ENCODE results near the gene DNAJA2. TPM values are rescaled to one million over a fixed set of nuclear protein-coding genes. Genes with fewer than 3 reads are reported as not detected.

Gene DNAJA2
- total RNA-seq, 2 experiments from 2014 or later: 52.8 to 54.5 TPM

- Mint-ChIP-seq H3K9me3 (no peaks in the 10 kb centered on the region), H3K27me3 (no peaks in the 10 kb centered on the region), H3K36me3 (ENCODE audit: low read depth) (peaks cover 35% of the 10 kb centered on the region), H3K4me1 (peaks cover 52% of the 10 kb centered on the region), H3K4me3 (peak overlapping the region; percentile 90), H3K27ac (peak overlapping the region; percentile 94)
- POLR2A ChIA-PET: interaction anchor here (0.6 to 1.0 kb wide), 4 partner anchors 127 to 1637 kb away, joined by 3 to 11 read pairs (median 3); partner anchors contain the start of gene N4BP1
- CTCF ChIA-PET: interaction anchor here (0.6 to 2.0 kb wide), 9 partner anchors 11 to 1192 kb away, joined by 3 to 7 read pairs (median 5); no protein-coding TSS in a partner anchor
- DNase-seq: peak; percentile 49
Measured at GRCh38 chr16:46972429-46973206, 856 bp downstream of the DNAJA2 start.

- H3K27ac Mint-ChIP-seq: peak overlapping the region; percentile 26
- peaks cover 45% of the 10 kb centered on the region for H3K4me1 Mint-ChIP-seq
- H3K9me3 Mint-ChIP-seq: no peaks in the 10 kb centered on the region
- POLR2A ChIA-PET: no interaction called here
- DNase-seq: no peak
- H3K4me3 Mint-ChIP-seq: peak overlapping the region; percentile 36
- H3K27me3 Mint-ChIP-seq: no peaks in the 10 kb centered on the region
- CTCF ChIA-PET: interaction anchor here (0.7 to 1.0 kb wide), 4 partner anchors 13 to 454 kb away, joined by 3 read pairs; no protein-coding TSS in a partner anchor
- peaks cover 44% of the 10 kb centered on the region for H3K36me3 Mint-ChIP-seq (ENCODE audit: low read depth)
Measured at GRCh38 chr16:46971271-46971670, 2.2 kb downstream of the DNAJA2 start.

GRCh38 chr16:46970089-46970488 is 3.4 kb downstream of the DNAJA2 start:
- peak overlapping the region; percentile 31 for H3K27ac Mint-ChIP-seq
- CTCF ChIA-PET: no interaction called here
- H3K4me1 Mint-ChIP-seq: peaks cover 36% of the 10 kb centered on the region
- no peak overlapping the region for H3K4me3 Mint-ChIP-seq
- H3K27me3 Mint-ChIP-seq: no peaks in the 10 kb centered on the region
- DNase-seq: no peak
- H3K36me3 Mint-ChIP-seq (ENCODE audit: low read depth): peaks cover 54% of the 10 kb centered on the region
- POLR2A ChIA-PET: no interaction called here
- H3K9me3 Mint-ChIP-seq: no peaks in the 10 kb centered on the region

- POLR2A ChIA-PET: no interaction called here
- H3K9me3 Mint-ChIP-seq: no peaks in the 10 kb centered on the region
- no peaks in the 10 kb centered on the region for H3K27me3 Mint-ChIP-seq
- H3K4me1 Mint-ChIP-seq: peaks cover 31% of the 10 kb centered on the region
- CTCF ChIA-PET: interaction anchor here (1.1 to 1.8 kb wide), 2 partner anchors 13 to 20 kb away, joined by 3 to 5 read pairs; no protein-coding TSS in a partner anchor
- H3K36me3 Mint-ChIP-seq (ENCODE audit: low read depth): peaks cover 70% of the 10 kb centered on the region
- H3K4me3 Mint-ChIP-seq: no peak overlapping the region
- DNase-seq: no peak
- H3K27ac Mint-ChIP-seq: no peak overlapping the region
Measured at GRCh38 chr16:46968063-46968435, 5.4 kb downstream of the DNAJA2 start.

DNA sequence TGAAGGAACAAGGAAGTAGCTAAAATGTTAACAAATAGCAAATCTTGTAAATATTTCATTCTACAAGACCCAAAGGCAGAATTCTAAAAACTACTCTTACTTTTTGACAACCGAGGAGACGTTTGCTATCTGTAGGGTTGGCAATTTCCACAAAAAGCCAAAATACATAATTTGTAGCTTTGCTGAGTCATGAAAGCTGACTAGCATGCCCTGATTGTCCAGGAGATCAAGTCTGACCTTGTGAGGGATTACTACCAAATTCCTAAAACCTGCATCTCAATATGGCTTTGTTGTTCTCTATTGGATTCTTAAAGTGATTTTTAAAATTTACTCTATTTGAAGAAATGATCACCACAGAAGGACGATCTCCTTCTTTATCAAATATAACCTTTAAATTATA is 10.8 kb downstream of the DNAJA2 start:
- Mint-ChIP-seq H3K27ac (no peak overlapping the region), H3K9me3 (no peaks in the 10 kb centered on the region), H3K36me3 (ENCODE audit: low read depth) (peaks cover 72% of the 10 kb centered on the region), H3K27me3 (no peaks in the 10 kb centered on the region), H3K4me3 (no peak overlapping the region), H3K4me1 (peaks cover 23% of the 10 kb centered on the region)
- POLR2A ChIA-PET: no interaction called here
- DNase-seq: no peak
- CTCF ChIA-PET: interaction anchor here (1.0 to 2.4 kb wide), 4 partner anchors 10 to 181 kb away, joined by 3 to 6 read pairs (median 5); partner anchors contain the start of genes DNAJA2 and NETO2

DNA sequence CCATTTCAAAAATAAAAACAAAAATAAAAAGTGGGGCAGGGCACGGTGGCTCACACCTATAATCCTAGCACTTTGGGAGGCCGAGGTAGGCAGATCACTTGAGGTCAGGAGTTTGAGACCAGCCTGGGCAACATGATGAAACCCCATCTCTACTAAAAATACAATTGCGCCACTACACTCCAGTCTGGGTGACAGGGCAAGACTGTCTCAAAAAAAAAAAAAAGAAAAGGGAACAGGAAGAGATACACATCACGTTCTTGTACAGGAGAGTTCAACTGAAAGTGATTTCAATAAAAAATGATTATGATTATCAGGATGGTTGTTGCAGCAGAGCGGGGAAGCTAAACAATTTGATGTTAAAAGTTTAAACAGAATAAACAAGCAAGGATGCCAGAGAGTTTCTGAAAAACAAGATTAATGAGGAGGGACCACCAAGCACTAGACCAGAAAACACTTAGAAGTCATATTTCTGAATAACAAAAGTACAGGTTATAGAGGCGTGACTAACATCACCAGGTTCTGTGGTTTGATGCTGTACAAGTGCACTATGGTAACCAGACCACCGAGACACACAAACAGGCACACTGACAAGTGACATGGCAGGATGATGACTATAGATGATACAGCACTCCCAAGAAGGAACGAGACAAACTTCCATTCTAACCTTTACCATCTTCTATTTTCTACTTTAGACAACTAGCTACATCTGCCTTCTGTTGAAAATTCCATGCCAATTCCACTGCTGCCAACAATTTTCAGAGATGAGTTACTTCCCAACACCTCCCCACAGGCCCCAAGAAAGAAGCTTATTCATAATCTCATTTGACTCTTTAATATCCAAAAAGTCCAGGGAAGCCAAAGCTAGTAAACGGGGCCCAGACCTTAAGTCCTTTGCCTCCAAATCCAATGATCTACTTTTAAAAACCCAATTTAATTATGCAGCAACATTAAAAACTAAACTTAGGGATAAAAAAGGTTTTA is 11.8 kb downstream of the DNAJA2 start:
- peak overlapping the region; percentile 50 for H3K27ac Mint-ChIP-seq
- peaks cover 23% of the 10 kb centered on the region for H3K4me1 Mint-ChIP-seq
- H3K9me3 Mint-ChIP-seq: no peaks in the 10 kb centered on the region
- ChIA-PET CTCF (interaction anchor here (1.0 to 2.4 kb wide), 4 partner anchors 9 to 182 kb away, joined by 3 to 6 read pairs (median 5); partner anchors contain the start of genes DNAJA2 and NETO2), POLR2A (no interaction called here)
- H3K4me3 Mint-ChIP-seq: no peak overlapping the region
- H3K27me3 Mint-ChIP-seq: no peaks in the 10 kb centered on the region
- DNase-seq: peak; percentile 17
- H3K36me3 Mint-ChIP-seq (ENCODE audit: low read depth): peaks cover 72% of the 10 kb centered on the region

- peaks cover 26% of the 10 kb centered on the region for H3K36me3 Mint-ChIP-seq (ENCODE audit: low read depth)
- DNase-seq: no peak
- no peaks in the 10 kb centered on the region for H3K9me3 Mint-ChIP-seq
- no peak overlapping the region for H3K27ac Mint-ChIP-seq
- no peaks in the 10 kb centered on the region for H3K27me3 Mint-ChIP-seq
- peaks cover 1% of the 10 kb centered on the region for H3K4me1 Mint-ChIP-seq
- H3K4me3 Mint-ChIP-seq: no peak overlapping the region
- ChIA-PET POLR2A (no interaction called here), CTCF (interaction anchor here (0.6 to 2.1 kb wide), 4 partner anchors 11 to 45 kb away, joined by 3 to 4 read pairs (median 3); no protein-coding TSS in a partner anchor)
Measured at GRCh38 chr16:46954562-46954961, 18.9 kb downstream of the DNAJA2 start.

GRCh38 chr16:46950009-46950408 is 23.5 kb downstream of the DNAJA2 start:
- H3K36me3 Mint-ChIP-seq (ENCODE audit: low read depth): peaks cover 3% of the 10 kb centered on the region
- H3K4me3 Mint-ChIP-seq: no peak overlapping the region
- POLR2A ChIA-PET: no interaction called here
- no peak for DNase-seq
- peaks cover 6% of the 10 kb centered on the region for H3K4me1 Mint-ChIP-seq
- no peaks in the 10 kb centered on the region for H3K9me3 Mint-ChIP-seq
- no peak overlapping the region for H3K27ac Mint-ChIP-seq
- CTCF ChIA-PET: no interaction called here
- H3K27me3 Mint-ChIP-seq: no peaks in the 10 kb centered on the region

DNA sequence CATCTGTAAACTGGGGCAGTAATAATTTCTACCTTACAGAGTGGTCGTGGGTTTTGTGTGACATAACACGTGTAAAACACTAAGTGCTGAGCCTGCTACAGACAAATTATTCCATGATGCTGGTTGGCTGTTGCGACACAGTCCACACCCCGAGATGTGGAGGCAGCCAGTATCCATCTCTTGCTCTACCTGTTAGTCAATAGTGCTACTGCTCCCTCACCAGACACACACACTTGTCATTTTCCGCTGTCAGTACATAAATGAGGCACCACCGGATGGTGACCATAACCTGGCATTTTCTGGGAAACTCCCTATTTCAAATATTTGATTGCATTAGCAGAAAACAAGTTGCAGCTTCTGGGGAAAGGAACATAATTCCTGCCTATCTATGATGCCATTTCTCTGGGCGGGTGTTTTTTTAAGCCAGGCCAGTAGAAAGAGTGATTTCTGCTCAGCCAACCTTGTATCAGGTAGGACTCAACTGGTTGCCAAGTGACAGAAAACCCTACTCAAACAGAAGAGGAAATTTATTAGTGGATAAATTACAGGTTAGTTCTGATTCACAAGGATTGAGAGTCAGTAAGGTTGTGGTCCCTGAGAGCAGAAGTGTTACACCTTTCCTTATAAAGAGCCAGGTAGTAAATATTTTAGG is 24.1 kb downstream of the DNAJA2 start:
- Mint-ChIP-seq H3K36me3 (ENCODE audit: low read depth) (no peaks in the 10 kb centered on the region), H3K9me3 (no peaks in the 10 kb centered on the region), H3K4me3 (no peak overlapping the region), H3K4me1 (peaks cover 6% of the 10 kb centered on the region), H3K27ac (no peak overlapping the region), H3K27me3 (no peaks in the 10 kb centered on the region)
- POLR2A ChIA-PET: no interaction called here
- CTCF ChIA-PET: interaction anchor here (1.0 to 1.8 kb wide), 4 partner anchors 18 to 1215 kb away, joined by 4 to 6 read pairs (median 6); partner anchors contain the start of gene DNAJA2
- no peak for DNase-seq

DNA sequence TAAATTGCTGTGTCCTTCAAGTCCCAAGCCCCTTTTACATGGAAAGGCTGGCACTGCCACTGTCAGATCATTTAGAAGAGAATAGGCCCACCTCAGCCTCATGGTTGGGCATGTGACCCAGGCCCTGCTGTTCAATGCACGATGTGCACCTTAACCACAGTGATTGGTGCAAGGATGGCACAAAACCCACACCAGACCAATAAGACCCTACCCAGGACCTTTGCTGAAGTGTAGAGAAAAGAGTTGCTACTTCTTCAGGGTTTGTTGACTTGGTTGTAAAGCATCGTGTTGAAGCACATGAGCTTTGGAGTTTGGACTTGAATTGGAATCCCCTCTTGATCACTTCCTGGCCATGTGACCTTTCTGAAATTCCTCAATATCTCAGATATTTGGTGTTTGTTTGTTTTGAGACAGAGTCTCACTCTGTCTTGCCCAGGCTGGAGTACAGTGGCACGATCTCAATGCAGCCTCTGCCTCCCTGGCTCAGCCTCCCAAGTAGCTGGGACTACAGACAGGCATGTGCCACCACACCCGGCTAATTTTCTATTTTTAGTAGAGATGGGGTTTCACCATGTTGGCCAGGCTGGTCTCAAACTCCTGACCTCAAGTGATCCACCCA is 24.8 kb downstream of the DNAJA2 start:
- DNase-seq: no peak
- ChIA-PET POLR2A (no interaction called here), CTCF (interaction anchor here (1.0 to 1.8 kb wide), 6 partner anchors 18 to 1216 kb away, joined by 3 to 6 read pairs (median 5); partner anchors contain the start of genes DNAJA2 and NETO2)
- no peaks in the 10 kb centered on the region for H3K27me3 Mint-ChIP-seq
- H3K36me3 Mint-ChIP-seq (ENCODE audit: low read depth): no peaks in the 10 kb centered on the region
- no peak overlapping the region for H3K27ac Mint-ChIP-seq
- H3K9me3 Mint-ChIP-seq: no peaks in the 10 kb centered on the region
- H3K4me3 Mint-ChIP-seq: no peak overlapping the region
- H3K4me1 Mint-ChIP-seq: peaks cover 7% of the 10 kb centered on the region

DNA sequence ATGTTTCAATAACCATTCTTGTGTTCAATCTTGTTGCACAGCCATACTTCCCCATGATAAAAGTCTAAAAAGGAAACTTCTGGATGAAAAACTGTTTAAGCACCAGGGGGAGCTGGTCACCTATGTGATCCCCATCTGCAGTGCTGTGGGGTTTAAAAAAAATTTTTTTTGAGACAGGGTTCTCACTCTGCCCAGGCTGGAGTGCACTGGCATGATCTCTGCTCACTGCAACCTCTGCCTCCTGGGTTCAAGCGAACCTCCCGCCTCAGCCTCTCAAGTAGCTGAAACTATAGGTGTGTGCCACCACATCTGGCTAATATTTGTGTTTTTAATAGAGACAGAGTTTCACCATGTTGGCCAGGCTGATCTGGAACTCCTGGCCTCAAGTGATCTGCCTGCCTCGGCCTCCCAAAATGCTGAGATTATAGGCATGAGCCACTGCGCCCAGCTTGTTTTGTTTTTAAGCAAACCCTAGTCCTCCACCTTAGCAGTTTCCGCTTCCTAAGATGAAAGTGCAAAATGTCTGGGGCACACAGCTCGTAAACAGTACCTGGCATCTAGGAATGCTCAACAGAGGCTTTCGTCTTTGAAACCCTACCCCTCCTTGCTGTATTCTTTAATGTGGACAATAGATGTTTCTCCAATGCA is 25.4 kb downstream of the DNAJA2 start:
- Mint-ChIP-seq H3K4me3 (no peak overlapping the region), H3K9me3 (no peaks in the 10 kb centered on the region), H3K36me3 (ENCODE audit: low read depth) (no peaks in the 10 kb centered on the region), H3K27ac (peak overlapping the region; percentile 41), H3K4me1 (peaks cover 14% of the 10 kb centered on the region), H3K27me3 (no peaks in the 10 kb centered on the region)
- POLR2A ChIA-PET: no interaction called here
- peak; percentile 53 for DNase-seq
- CTCF ChIA-PET: interaction anchor here (0.6 to 1.8 kb wide), 10 partner anchors 11 to 1217 kb away, joined by 3 to 7 read pairs (median 5); partner anchors contain the start of genes DNAJA2, GPT2 and NETO2

Data from activated CD4-positive, alpha-beta T cell treated with anti-CD3 and anti-CD28 coated beads, Interleukin-2, amount 10 ng/mL, durations not matched to agents 7 days and 5 days (primary cell).